Stimulated activated CD4-positive, alpha-beta T cell treated with anti-CD3 and anti-CD28 coated beads, Interleukin-4, amount 100 ng/mL, for 1 hour (primary cell): ENCODE data around the gene S100A2.
A peak's percentile ranks its signal among the peaks of the same experiment; 100 is the strongest.
"Not testable (repeated sequence)": the region's sequence is repeated elsewhere in the genome, so short reads cannot be mapped to it uniquely, and the experiment has no call there.

Experiments
- DNase-seq: peaks from one replicate; pipeline ENCODE4 v3.0.0-alpha.2; 2020

The S100A2 gene

GRCh38 chr1:153562021-153562420 is 3.6 kb downstream of the S100A2 start:
- DNase-seq, result not testable (repeated sequence)

DNA sequence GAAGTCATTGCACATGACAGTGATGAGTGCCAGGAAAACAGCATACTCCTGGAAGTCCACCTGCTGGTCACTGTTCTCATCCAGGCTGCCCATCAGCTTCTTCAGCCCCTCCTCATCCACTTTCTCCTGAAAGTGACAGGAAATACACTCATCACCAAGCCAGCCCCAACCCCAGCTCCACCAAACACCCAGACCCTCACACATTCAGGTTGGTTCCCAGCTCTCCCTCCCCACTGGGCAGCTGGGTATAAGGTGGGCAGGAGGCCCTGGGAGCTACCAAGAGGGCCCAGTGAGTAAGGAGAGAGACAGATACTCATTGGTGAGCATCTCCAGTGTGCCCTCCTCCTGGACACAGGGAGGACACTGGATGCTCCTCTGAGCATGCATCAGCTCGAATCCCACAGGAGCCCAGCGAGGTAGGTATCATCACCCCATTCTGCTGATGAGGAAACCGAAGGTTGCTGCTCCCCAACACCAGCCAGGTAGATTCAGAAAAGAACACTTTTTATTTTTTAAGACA is 4.1 kb downstream of the S100A2 start:
- no peak for DNase-seq

- no peak for DNase-seq
Measured at GRCh38 chr1:153560771-153561465, 4.7 kb downstream of the S100A2 start.

- no peak for DNase-seq
Measured at GRCh38 chr1:153560241-153560640, 5.4 kb downstream of the S100A2 start.

GRCh38 chr1:153557877-153558276 is 7.8 kb downstream of the S100A2 start:
- DNase-seq, result no peak

GRCh38 chr1:153556348-153556747 is 9.3 kb downstream of the S100A2 start:
- no peak for DNase-seq

GRCh38 chr1:153553830-153554541 is 11.7 kb downstream of the S100A2 start:
- DNase-seq, result no peak

DNA sequence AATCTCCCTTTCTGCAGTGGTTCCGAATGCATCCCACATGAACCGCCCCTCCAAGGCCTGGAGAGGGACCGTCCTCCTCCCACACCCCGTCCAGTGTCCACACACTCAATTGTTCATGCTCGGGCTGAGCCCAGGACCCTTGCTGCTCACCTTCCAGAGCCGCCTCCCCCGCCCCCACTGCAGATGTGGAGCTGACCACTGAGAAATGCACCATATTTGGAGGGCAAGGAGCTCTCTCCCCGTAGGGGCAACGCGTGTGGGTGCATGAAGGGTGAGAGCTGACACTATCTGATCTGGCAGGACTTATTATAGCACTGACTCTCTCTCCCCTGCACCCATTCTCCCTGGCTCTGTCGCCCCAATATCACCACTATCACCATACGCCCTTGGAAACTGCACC is 12.5 kb downstream of the S100A2 start:
- no peak for DNase-seq

DNA sequence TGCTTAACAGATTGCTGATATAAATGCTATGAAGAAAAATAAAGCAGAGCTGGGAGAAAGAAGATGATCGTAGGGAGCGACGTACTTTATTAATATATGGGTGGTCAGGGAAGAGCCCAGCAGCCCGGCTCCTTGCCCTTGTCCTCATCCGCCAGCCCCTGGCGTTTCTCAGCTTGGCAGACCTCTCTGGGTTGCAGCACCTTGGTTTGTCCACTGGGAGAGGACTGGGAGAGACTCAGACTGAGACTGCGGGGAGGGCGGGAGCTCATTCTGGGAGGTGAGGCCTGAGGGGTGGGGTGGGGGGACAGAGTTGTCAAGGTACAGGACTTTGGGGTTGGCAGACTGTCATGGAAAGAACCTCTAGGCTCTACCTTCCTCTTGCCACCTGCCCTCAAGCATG is 13.3 kb downstream of the S100A2 start:
- no peak for DNase-seq

- DNase-seq, result no peak
Measured at GRCh38 chr1:153550827-153551500, 14.7 kb downstream of the S100A2 start.

DNA sequence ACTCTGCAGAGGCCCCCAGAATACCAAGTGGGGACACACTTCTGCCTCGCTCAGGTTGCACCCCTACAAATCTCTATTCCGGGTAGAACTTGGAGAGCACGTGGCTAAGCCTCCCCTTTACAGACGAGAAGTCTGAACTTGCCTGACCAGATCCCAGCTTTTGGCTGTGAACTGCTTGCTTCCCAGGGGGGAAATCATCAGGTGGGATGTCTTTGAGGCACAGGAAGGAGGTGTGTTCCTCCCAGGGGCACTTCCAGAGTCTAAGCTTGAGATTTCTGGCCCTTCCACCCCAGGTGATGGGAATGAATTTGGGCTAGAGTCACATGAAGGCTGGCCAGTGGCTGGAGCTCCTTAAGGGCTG is 15.3 kb downstream of the S100A2 start:
- no peak for DNase-seq

DNA sequence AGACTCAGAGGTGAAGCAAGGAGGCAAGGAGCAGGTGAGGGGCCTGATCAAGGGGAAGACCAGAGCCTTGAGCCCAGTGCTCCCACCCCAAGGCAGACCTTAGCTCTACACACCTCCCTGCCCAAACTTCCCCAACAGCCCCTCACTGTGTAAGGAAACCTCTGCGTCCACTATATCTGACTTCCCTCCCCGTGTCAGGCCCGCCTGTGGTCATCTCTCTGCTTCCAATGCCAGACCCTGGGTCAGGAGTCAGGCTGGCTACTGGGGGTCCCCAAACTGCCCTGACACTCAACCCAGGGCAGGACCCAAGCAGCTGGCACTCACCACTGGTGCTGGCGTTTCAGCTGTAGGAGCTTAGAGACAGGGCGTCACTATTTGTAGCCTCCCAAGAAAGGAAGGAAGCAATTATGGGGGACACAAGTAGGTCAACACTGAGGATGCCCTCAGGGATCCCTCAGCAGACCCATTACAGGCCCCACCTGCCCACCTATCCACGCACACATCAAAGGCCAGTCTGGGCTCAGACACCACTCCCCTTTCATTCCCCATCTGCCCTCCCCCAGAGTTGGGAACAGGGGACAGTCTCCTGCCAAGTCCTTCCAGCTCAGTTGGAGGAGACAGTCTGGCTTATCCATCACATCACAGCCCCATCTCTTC is 15.8 kb downstream of the S100A2 start:
- DNase-seq, result no peak

- no peak for DNase-seq
Measured at GRCh38 chr1:153548722-153549688, 16.6 kb downstream of the S100A2 start, which contains the start of gene S100A3. TSS of gene S100A3 (minus strand) at chr1:153549258. CDS start at chr1:153548485, 773 bp downstream.

GRCh38 chr1:153547560-153548551 is 17.8 kb downstream of the S100A2 start:
- DNase-seq, result no peak

- no peak for DNase-seq
Measured at GRCh38 chr1:153546796-153547559, 18.7 kb downstream of the S100A2 start.

DNA sequence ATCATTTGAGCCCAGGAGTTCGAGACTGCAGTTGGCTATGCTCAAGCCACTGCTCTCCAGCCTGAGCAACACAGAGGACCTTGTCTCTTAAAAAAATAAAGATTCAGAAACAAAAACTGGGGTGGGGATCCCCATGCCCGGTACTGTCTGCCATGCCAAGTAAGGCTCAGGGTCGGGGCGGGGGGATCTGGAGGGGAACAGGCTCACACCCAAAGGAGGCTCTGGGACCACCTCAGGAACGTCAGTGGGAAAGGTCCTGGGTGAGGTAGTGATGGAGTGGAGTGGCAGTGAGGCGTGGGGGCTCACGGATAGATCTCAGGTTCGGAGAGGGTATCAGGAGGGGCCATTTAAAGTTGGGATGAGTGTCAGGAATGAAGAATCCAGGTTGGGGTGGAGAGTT is 19.3 kb downstream of the S100A2 start:
- DNase-seq, result no peak

GRCh38 chr1:153545067-153546055 is 20.3 kb downstream of the S100A2 start, which contains the start of gene S100A4:
TSS of gene S100A4 (minus strand) at chr1:153545806. CDS start at chr1:153544794, 1,012 bp downstream.
- DNase-seq, result peak; percentile 88

GRCh38 chr1:153544453-153545066 is 21.1 kb downstream of the S100A2 start:
- DNase-seq, result no peak
